Measurements from ENCODE around the gene SLC15A1. TPM values are rescaled to one million over a fixed set of nuclear protein-coding genes. Genes with fewer than 3 reads are reported as not detected.

Gene SLC15A1
- total RNA-seq, 2 experiments from 2014 or later: not detected

DNA sequence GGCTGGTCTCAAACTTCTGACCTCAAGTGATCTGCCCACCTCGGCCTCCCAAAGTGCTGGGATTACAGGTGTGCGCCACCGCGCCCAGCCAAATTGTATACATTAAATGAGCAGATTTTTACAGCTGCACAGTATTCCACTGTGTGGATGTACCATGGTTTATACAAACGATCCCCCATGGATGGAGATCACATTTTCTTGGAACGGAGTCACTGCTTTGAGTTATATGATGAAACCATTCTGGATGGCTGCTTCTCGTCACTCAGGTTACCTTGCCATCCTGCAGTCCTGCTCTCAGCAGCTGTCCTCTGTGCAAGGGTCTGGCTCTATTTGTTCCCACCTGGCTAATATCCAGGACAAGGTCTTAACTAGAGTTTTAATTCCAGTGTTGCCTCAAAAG is 39.1 kb upstream of the SLC15A1 start:
- peaks cover 3% of the 10 kb centered on the region for H3K9me3 Mint-ChIP-seq
- no peaks in the 10 kb centered on the region for H3K4me1 Mint-ChIP-seq
- peaks cover 44% of the 10 kb centered on the region for H3K36me3 Mint-ChIP-seq (ENCODE audit: low read depth)
- no peak overlapping the region for H3K27ac Mint-ChIP-seq
- H3K27me3 Mint-ChIP-seq: peaks cover 15% of the 10 kb centered on the region
- CTCF ChIA-PET: no interaction called here
- DNase-seq: no peak
- no peak overlapping the region for H3K4me3 Mint-ChIP-seq
- POLR2A ChIA-PET: no interaction called here

DNA sequence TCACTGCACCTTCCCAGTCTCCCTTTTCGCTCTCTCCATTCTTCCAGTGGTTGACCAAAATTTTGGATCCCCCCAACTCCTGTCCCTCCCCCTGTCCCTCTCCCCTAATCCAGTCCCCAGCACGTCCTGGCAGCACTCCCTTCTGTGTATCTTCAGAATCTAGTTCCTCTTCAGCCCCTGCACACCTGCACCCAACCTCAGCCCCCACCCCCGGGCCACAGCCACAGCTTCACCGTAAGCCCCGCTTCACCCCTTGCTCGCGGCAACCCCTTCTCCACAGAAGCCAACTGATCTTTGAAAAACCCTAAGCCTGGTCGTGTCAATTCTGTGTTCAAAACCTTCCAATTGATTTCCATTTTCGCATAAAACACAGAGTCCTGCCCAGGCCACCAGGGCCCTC is 35.5 kb upstream of the SLC15A1 start:
- Mint-ChIP-seq H3K4me1 (no peaks in the 10 kb centered on the region), H3K4me3 (no peak overlapping the region), H3K27ac (no peak overlapping the region), H3K36me3 (ENCODE audit: low read depth) (peaks cover 15% of the 10 kb centered on the region), H3K9me3 (no peaks in the 10 kb centered on the region), H3K27me3 (peaks cover 16% of the 10 kb centered on the region)
- CTCF ChIA-PET: no interaction called here
- DNase-seq: no peak
- POLR2A ChIA-PET: no interaction called here

DNA sequence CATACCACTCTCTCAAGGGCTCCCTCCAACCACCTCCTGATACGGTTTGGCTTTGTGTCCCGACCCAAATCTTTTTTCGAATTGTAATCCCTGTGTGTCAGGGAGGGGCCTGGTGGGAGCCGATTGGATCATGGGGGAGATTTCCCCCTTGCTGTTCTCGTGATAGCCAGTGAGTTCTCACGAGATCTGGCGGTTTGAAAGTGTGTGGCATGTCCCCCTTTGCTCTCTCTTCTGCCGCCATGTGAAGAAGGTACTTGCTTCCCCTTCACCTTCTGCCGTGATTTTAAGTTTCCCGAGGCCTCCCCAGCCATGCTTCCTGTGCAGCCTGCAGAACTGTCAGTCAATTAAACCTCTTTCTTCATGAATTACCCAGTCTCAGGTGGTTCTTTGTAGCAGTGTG is 34.7 kb upstream of the SLC15A1 start:
- Mint-ChIP-seq H3K4me1 (no peaks in the 10 kb centered on the region), H3K36me3 (ENCODE audit: low read depth) (peaks cover 7% of the 10 kb centered on the region), H3K27ac (no peak overlapping the region), H3K4me3 (no peak overlapping the region), H3K27me3 (peaks cover 16% of the 10 kb centered on the region), H3K9me3 (no peaks in the 10 kb centered on the region)
- CTCF ChIA-PET: no interaction called here
- DNase-seq: no peak
- POLR2A ChIA-PET: no interaction called here

DNA sequence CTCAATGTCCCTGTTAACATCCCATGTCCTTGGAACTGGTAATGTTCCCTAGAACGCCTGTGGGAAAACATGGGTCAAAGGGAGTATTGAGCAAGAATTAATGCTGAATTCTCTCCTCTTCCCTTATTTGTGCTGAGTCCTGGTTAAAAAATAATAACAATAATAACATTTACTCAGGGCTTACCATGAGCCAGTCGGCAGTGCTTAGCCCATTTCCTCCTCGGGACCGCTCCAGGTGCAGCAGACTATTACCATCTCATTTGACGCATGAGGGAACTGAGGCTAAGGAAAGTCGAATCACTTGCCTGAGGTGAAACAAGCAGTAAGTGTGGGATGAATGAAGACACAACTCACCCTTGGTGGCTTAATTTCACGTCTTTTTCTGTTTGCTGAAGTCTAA is 33.6 kb upstream of the SLC15A1 start:
- H3K9me3 Mint-ChIP-seq: no peaks in the 10 kb centered on the region
- POLR2A ChIA-PET: no interaction called here
- H3K27me3 Mint-ChIP-seq: peaks cover 19% of the 10 kb centered on the region

DNA sequence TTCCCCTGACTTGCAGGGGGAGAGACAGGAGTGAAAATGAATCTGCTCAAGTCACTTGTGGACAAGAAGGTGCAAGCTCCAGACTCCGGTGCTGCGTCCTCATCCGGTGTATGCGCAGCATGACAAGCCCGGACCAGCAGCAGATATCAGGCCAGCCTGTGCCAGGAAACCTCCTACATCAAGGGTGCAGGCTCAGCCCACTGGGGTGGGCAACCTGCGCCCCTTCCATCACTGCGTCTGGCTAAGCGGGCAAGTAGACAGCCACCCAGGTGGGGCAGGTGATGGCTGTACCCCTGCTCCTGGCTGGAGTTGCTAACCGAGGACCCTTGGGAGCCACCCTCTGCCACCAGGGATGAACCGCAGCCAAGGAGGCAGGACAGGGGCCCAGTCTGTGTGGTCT is 32.9 kb upstream of the SLC15A1 start:
- Mint-ChIP-seq H3K9me3 (no peaks in the 10 kb centered on the region), H3K36me3 (ENCODE audit: low read depth) (no peaks in the 10 kb centered on the region), H3K4me1 (no peaks in the 10 kb centered on the region), H3K27ac (no peak overlapping the region), H3K4me3 (no peak overlapping the region), H3K27me3 (peaks cover 19% of the 10 kb centered on the region)
- CTCF ChIA-PET: no interaction called here
- DNase-seq: no peak
- POLR2A ChIA-PET: no interaction called here

More for the DNA sequence above, 33.6 kb upstream of the SLC15A1 start:
- Mint-ChIP-seq H3K36me3 (ENCODE audit: low read depth) (no peaks in the 10 kb centered on the region), H3K4me3 (no peak overlapping the region), H3K27ac (no peak overlapping the region), H3K4me1 (no peaks in the 10 kb centered on the region)
- CTCF ChIA-PET: no interaction called here
- no peak for DNase-seq

DNA sequence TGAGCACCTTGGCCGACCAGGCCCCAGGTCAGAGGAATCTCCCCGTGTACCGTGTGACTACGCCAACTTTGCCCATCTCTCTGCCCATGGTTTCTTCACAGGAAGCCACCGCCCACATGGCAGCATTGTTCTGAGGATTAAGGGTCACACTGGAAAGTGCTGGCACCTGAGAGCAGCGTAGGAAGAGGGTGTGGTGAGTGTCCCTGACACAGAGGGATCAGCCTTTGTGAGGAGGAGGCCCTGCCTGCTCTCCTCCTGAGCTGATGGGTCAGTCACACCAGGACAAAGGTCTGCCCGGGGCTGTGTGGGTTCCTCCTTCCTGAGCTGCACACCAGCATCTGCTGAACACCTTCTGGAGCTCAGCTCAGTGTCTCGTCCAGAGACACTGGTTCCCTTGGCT is 32.2 kb upstream of the SLC15A1 start:
- CTCF ChIA-PET: no interaction called here
- H3K36me3 Mint-ChIP-seq (ENCODE audit: low read depth): no peaks in the 10 kb centered on the region
- DNase-seq: no peak
- no peaks in the 10 kb centered on the region for H3K9me3 Mint-ChIP-seq
- H3K27me3 Mint-ChIP-seq: peaks cover 18% of the 10 kb centered on the region
- H3K4me3 Mint-ChIP-seq: no peak overlapping the region
- H3K27ac Mint-ChIP-seq: no peak overlapping the region
- no peaks in the 10 kb centered on the region for H3K4me1 Mint-ChIP-seq
- POLR2A ChIA-PET: no interaction called here

DNA sequence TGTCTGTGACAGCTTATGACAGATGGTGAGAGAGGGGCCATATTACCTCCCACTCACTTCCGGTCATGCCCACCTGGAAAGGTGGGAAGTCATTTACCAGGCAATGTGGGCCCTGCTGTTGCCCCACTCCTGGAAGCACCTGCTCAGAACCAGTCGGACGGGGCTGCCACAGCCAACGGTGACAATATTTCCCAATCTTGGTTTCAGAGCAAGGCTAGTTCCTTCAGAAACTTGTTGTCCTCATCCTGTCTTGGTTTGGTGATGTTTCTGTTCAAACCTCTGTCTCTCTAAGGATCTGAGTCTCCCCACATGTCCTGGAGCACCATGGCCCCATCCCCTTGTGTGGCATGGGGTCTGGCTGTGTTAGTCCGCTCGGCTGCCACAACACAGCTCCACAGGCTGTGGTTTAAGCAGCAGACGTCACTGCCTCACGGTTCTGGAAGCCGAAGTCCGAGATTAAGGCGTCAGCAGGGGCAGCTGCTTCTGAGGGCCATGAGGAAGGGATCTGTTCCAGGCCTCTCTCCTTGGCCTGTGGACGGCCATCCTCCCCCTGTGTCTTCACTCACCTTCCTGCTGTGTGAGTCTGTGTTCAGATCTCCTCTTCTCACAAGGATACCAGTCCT is 31.5 kb upstream of the SLC15A1 start:
- no peaks in the 10 kb centered on the region for H3K9me3 Mint-ChIP-seq
- no peak overlapping the region for H3K27ac Mint-ChIP-seq
- ChIA-PET CTCF (no interaction called here), POLR2A (no interaction called here)
- no peaks in the 10 kb centered on the region for H3K4me1 Mint-ChIP-seq
- no peak overlapping the region for H3K4me3 Mint-ChIP-seq
- no peak for DNase-seq
- H3K36me3 Mint-ChIP-seq (ENCODE audit: low read depth): no peaks in the 10 kb centered on the region
- H3K27me3 Mint-ChIP-seq: peaks cover 17% of the 10 kb centered on the region

DNA sequence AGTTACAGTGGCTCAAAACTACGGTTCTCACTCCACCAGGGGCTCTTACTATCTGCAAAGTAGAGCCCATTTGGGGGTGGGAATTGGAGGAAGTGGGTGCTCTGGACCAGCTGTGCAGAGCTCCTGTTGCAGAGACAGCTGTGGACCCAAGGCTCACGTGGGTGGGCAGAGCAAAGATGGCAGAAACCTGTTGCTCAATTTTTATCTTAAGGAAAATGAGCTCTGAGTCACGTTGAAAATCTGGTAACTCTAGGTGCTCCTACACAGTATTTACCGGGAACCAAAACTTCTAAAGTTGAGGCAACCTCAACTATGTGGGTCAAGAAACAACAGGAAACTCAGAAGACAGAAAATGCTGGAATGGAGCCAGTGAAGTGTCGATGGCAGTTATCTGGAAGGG is 30.2 kb upstream of the SLC15A1 start:
- ChIA-PET CTCF (no interaction called here), POLR2A (no interaction called here)
- Mint-ChIP-seq H3K4me1 (no peaks in the 10 kb centered on the region), H3K9me3 (no peaks in the 10 kb centered on the region), H3K27ac (no peak overlapping the region), H3K36me3 (ENCODE audit: low read depth) (no peaks in the 10 kb centered on the region), H3K4me3 (no peak overlapping the region), H3K27me3 (peaks cover 18% of the 10 kb centered on the region)
- no peak for DNase-seq

DNA sequence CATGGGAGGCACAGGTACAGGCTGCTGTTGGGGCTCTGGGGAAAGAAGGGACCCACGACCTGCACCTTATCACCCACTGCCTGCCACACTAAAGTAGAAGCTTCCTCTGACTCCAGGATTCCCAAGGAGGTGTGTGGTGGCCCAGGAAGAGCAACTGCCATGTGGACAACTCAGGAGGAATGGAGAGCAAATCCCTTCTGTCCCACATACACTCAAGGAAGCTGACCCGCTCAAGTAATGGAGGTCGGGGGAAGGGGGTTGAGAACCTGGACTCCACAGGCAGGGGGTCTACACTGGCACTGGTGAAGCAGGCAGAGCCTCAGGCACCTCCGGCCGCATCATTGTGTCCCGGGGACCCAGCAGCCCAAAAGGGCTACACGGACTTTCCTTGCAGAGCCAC is 29.4 kb upstream of the SLC15A1 start:
- H3K9me3 Mint-ChIP-seq: no peaks in the 10 kb centered on the region
- H3K27me3 Mint-ChIP-seq: peaks cover 17% of the 10 kb centered on the region
- H3K27ac Mint-ChIP-seq: no peak overlapping the region
- DNase-seq: no peak
- H3K36me3 Mint-ChIP-seq (ENCODE audit: low read depth): no peaks in the 10 kb centered on the region
- POLR2A ChIA-PET: no interaction called here
- CTCF ChIA-PET: interaction anchor here (0.6 kb wide), 1 partner anchor 669 kb away, joined by 3 read pairs; no protein-coding TSS in a partner anchor
- no peak overlapping the region for H3K4me3 Mint-ChIP-seq
- H3K4me1 Mint-ChIP-seq: no peaks in the 10 kb centered on the region

DNA sequence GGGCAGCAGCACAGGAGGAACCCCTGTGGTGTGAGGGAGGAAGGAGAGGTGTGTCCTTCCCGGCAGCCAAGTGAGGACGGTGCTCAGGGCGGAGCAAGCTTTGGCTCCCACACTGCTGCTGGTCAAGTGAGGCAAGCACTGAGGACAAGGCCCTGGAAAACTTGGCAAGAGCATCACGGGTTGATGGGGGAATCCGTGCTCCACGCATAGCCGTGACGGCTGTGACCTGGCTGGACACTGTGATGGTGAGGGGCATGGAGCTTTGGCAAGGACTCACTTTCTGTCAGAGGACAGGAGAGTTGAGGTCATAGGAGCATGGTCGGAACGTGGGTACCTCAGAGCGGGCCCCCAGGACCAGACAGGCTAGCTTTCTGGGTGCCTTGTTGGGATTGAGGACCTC is 29.0 kb upstream of the SLC15A1 start:
- H3K4me3 Mint-ChIP-seq: no peak overlapping the region
- no peaks in the 10 kb centered on the region for H3K9me3 Mint-ChIP-seq
- no peaks in the 10 kb centered on the region for H3K4me1 Mint-ChIP-seq
- CTCF ChIA-PET: interaction anchor here (0.6 kb wide), 1 partner anchor 670 kb away, joined by 3 read pairs; no protein-coding TSS in a partner anchor
- peaks cover 12% of the 10 kb centered on the region for H3K27me3 Mint-ChIP-seq
- POLR2A ChIA-PET: no interaction called here
- no peak overlapping the region for H3K27ac Mint-ChIP-seq
- H3K36me3 Mint-ChIP-seq (ENCODE audit: low read depth): no peaks in the 10 kb centered on the region
- DNase-seq: no peak

DNA sequence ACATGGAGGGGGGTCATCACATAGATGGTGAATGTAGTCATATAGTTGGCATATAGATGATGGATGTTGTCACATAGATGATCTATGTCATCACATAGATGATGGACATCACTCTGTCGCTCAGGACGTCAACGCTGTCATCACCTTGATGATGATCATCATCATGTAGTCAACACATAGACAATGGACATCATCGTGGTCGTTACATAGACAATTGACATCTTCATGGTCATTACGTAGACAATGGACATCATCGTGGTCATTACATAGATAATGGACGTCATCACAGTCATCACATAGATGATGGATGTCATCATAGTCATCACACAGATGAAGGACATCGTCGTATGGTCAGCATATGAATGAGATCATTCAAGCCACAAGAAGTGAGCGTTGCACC is 28.6 kb upstream of the SLC15A1 start:
- no peaks in the 10 kb centered on the region for H3K9me3 Mint-ChIP-seq
- ChIA-PET CTCF (interaction anchor here (0.8 kb wide), 1 partner anchor 12 kb away, joined by 3 read pairs; no protein-coding TSS in a partner anchor), POLR2A (no interaction called here)
- no peak for DNase-seq
- peaks cover 12% of the 10 kb centered on the region for H3K27me3 Mint-ChIP-seq
- no peaks in the 10 kb centered on the region for H3K36me3 Mint-ChIP-seq (ENCODE audit: low read depth)
- H3K4me3 Mint-ChIP-seq: no peak overlapping the region
- H3K27ac Mint-ChIP-seq: no peak overlapping the region
- H3K4me1 Mint-ChIP-seq: no peaks in the 10 kb centered on the region

DNA sequence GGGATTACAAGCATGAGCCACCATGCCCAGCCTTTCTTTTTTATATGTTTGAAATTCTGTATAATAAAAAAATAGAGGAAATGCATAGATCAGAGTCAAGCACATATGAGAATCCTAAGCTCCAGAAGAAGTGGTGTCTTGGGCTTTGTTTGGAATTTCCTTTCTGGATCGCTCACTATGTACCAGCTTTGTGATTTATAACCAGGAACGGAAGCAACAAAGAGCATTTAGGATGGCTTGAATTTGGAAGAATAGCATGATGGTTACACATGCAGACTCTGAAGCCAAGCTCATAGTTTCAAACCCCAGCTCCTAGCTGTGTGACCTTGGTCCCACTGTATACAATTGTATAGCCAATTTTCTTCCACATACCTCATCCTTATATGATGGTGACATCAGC is 28.0 kb upstream of the SLC15A1 start:
- H3K4me1 Mint-ChIP-seq: no peaks in the 10 kb centered on the region
- POLR2A ChIA-PET: no interaction called here
- no peak overlapping the region for H3K4me3 Mint-ChIP-seq
- CTCF ChIA-PET: interaction anchor here (0.8 kb wide), 1 partner anchor 12 kb away, joined by 3 read pairs; no protein-coding TSS in a partner anchor
- H3K36me3 Mint-ChIP-seq (ENCODE audit: low read depth): no peaks in the 10 kb centered on the region
- H3K27ac Mint-ChIP-seq: no peak overlapping the region
- DNase-seq: no peak
- H3K9me3 Mint-ChIP-seq: no peaks in the 10 kb centered on the region
- H3K27me3 Mint-ChIP-seq: peaks cover 12% of the 10 kb centered on the region

DNA sequence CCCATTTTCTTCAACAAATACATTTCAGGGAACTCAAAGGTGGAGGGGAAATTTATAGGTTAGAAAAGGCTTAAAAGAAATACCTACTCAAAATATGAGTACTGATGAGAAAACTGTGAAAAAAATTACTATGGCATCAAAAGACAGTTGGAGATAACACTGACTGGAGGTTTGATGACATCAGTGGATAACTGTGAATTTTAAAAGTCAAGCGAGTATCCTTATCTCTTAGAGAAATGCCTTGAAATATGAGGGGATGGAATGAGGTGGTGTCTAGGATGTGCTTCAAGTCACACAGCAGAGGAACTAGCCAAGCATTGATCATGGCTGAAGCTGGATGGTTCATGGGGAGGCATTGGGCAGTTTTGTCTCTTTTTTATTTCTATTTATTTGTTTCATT is 27.2 kb upstream of the SLC15A1 start:
- POLR2A ChIA-PET: interaction anchor here (0.6 kb wide), 1 partner anchor 159 kb away, joined by 3 read pairs; no protein-coding TSS in a partner anchor
- Mint-ChIP-seq H3K27ac (no peak overlapping the region), H3K36me3 (ENCODE audit: low read depth) (no peaks in the 10 kb centered on the region), H3K4me1 (no peaks in the 10 kb centered on the region), H3K9me3 (no peaks in the 10 kb centered on the region), H3K27me3 (peaks cover 12% of the 10 kb centered on the region), H3K4me3 (no peak overlapping the region)
- CTCF ChIA-PET: no interaction called here
- DNase-seq: no peak

DNA sequence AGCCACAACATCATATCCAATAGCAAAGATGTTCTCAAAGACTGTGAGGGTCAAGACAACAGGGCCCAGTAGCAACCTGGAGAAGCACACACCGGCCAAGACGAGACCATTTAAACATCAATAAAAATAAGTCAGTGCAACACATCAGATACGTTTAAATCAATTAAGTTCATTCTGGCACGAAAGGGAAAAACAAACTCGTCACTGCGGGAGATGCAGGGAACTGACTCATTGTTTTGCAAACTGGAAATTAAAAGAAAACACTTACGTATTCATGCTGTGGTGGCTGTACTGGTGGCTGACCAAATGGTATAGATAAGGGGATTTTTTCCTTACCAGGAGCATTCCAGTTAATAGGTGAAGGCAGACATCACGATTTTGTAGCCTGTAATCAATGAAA is 26.3 kb upstream of the SLC15A1 start:
- H3K4me1 Mint-ChIP-seq: no peaks in the 10 kb centered on the region
- H3K27me3 Mint-ChIP-seq: peaks cover 12% of the 10 kb centered on the region
- H3K9me3 Mint-ChIP-seq: no peaks in the 10 kb centered on the region
- CTCF ChIA-PET: no interaction called here
- no peak overlapping the region for H3K4me3 Mint-ChIP-seq
- POLR2A ChIA-PET: no interaction called here
- no peaks in the 10 kb centered on the region for H3K36me3 Mint-ChIP-seq (ENCODE audit: low read depth)
- no peak overlapping the region for H3K27ac Mint-ChIP-seq
- no peak for DNase-seq

Measured in activated CD4-positive, alpha-beta memory T cell treated with anti-CD3 and anti-CD28 coated beads, Interleukin-2, amount 10 ng/mL, durations not matched to agents 7 days and 5 days (primary cell).